NCI-H2196 treated with DMSO at 0.1 percent for 48 hours (cell line): ENCODE measurements around the gene LYRM4.

Experiments used
- DNase-seq: peaks from one replicate; lab custom pipeline; 2025; ENCODE audit not compliant: unreplicated experiment; lab: John Stamatoyannopoulos, UW

LYRM4 gene

DNA sequence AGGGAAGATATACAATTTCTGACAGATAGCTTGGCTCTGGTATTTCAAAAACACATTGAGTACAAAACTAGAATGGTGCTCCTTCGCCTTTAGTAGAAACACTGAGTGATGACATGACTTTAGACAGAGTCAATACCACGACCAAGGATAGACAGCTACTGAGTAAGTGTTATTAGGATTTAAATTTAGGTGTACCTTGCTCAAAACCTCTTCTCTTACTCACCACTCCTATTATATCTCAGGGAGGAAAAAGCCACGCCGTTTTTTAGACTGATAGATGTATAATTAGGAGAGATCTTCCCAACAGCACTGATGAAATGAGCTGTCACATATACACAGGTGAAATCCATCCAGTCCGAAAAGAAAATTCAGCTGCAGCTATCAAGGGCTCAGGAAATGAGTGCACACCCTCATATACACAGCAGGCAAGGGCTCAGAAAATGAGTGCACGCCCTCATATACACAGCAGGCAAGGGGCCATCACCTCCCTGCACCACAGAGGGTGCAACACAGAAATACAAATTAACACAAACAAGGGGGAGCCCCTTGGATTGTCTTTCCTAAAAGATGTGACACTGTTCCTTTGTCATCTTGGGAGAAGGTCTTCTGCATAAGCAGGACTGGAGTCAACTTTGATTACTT is 53.7 kb downstream of the LYRM4 start:
- DNase-seq: no peak

DNA sequence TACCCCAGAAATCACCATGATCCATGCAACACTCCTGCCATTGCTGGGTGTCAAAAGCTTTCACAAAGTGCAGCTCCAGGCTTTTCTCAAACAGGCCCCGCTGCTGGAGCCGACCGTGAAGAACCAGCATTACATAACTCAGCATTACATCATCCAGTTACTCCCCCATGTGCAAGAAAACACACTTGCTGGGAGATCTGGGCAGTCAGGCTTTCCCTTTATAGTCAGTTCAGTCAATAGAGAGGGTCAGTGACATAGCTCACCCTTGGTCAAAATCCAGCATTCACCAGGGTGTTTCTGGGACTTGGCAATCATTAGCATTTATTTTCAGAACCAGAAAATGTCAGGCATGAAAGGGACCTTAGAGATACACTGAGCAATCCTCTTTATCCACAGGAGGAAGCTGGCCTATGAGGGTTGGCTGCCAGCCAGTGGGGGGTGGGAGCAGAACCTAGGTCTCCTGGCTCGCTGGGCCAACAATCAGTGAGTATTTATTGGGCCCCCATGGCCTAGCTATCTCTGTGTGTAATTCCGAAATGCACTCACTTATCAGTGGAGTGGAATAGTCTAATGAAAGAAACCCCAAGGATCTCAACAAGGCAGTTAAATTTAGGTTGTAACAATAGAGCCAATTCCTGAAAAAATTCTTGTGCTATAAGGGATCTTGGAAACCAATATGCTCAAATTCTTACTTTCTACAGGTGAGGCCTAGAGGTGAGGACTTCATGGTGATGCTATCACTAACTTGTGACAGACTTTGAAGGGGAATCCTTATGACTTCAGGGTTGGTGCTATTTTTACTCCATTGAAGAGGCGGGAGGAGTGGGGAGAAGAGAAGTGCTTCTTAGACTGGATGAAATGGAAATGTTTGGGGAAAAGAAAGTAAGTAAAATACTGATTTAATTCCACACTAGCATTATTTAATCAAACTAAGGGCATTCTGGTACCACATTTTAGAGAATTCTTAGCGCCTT is 54.6 kb downstream of the LYRM4 start:
- peak; percentile 29 for DNase-seq

DNA sequence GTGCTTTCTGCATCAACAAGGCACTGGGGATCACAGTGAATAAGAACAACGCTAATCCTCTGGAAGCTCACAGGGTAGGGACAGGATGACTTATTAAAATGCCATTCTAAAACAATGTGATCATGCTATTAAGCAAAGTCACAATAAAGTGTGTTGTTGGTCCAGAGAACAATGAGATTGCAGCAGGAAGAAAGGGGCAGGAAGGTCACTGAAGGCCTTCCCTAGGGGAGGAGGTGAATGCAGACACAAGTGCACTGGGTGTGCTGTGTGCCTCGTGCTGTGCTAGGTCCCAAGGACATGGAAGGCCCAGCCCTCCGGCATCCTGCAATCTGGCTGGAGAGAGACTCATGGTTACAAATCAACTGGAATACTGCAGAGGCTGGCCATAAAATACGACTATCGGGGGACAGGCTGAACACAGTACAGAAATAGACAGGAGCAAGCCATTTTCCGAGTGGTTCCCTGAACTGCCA is 55.7 kb downstream of the LYRM4 start:
- DNase-seq: no peak

DNA sequence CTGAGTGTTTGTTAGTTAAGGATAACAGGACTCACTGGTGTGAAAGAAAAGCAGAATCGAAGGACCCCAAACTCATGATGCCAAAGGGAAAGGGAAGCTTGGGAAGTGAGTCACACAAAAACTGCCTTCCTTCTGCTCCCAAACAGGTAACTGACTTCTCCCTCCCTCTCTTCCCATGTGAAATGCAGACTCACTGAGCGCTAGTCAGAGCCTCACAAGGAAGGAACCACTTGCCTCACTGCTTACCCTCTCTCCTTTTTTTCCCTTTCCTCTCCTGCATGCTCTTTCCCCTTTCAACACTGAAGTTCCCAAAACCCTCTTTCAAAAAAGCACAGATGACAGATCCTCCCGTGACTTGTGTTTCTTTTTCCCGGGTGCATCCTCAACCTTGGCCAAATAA is 56.4 kb downstream of the LYRM4 start:
- no peak for DNase-seq

DNA sequence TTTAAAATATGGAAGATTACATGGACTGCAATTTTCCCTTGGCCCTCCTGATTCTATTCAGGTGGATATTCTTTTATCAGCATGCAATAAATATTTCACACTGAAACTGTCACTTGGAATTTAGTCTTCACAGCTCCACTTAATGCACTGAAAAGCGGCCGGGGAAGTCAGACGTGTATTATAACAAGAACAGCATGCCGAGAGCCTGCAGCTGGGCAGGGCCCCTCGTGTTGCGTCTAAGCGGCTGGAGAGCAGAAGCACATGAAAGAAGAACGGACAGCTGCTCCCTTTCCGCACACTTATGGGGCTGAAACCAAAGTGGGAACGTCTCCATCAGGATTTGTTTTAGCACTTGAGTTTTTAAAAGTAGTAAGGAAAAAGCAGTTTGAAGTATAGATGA is 57.2 kb downstream of the LYRM4 start:
- no peak for DNase-seq

DNA sequence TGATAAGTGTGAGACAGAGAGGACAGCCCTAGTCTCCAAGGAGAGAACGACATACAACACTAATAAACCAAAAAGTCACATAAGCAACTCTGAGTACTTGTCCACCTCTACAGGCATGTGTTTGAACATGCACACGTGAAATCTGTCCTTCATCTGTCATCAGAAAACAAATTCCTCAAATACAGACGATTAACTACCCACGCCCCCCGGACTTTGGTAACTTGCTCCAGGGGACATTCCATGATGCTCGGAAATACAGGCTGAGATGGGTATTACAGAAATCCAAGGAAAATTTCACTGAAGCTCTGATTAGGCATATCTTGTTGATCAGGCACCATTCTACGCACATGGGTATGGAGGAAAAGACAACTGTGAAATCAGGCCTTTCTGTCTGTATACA is 57.8 kb downstream of the LYRM4 start:
- DNase-seq: no peak

DNA sequence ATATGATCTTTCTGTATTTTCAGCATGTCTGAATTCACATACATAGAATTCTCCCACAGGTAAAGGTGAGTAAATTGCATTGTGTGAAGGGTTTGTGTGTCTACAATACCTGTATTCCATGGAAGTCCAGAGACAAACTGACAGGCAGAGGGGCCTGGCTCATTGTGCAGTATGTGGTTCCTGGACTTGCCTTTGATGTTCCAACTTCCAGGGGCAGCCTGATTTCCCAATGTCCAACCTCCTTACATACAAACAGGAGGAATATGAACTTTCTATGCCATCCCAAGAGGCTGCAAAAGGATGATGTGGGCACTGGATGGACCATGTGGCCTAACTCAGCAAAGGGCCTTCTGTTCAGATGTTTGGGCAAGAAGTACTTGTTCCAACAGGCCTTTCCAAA is 58.5 kb downstream of the LYRM4 start:
- DNase-seq: no peak

DNA sequence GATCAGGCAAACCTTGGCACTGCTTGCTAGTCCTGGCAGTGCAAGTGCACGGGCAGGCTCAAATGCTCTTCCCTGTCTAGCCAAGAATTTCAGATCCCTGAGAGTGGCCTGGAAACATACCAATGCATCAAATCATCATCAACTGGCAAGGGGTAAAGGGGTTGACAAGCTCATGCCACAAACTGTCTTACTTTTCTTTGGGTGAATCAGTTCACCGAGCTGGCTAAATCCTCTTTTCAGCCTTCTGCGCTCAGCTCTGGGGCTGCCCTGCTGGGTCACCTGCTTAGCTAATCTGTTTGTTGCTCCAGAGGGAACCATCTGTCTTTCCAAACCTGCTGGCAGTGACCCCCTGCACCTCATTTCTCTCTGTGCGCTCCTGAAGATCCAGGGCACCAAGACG is 59.5 kb downstream of the LYRM4 start:
- no peak for DNase-seq

DNA sequence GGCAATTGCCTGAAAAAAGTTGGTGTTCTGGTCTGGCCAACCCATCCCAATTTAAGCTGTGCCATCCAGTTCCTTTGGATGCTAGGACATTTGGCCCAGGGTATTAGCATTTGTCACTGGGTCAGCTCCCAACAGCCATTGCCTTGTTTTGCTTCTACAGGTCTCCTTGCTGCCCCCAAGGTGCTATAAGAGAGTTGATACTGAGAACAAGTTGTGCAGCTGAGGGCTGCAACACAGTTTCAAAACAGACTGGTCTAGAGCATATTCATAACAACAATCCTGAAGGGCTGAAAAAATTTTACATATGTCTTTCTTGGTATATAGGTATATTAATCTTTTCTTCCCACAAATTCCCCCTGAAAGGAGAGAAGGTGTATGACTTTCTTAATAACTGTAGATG is 61.0 kb downstream of the LYRM4 start:
- no peak for DNase-seq

DNA sequence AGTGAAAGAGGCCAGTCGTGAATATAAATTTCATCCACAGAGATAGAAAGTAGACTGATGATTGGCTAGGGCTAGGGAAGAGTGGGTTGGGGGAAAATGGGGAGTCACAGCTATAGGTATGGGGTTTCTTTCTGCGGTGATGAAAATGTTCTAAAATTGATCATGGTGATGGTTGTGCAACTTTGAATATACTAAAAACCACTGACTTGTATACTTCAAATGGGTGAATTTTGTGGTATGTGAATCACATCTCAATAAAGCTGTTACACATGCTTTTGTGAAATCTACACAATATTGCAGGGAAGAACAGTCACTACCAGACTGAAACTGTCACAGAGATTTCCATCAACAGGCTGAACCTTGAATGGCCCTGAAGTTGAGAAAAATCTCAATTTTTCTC is 61.5 kb downstream of the LYRM4 start:
- DNase-seq: no peak

DNA sequence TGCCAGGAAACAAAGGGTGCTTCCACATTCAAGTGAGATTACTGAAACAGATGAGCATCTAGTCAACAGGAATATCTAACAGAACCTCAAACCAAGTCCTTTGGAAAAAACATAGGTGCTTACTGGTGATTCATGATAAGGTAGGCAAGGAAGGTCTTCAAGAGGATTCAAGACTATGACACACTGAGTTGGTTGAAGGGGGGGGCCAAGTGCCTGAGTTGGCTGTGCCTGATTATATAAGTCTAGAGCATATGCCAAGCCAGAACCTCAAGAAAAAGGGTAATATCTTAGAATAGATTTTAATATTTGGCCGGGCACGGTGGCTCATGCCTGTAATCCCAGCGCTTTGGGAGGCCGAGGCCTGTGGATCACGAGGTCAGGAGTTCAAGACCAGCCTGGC is 63.7 kb downstream of the LYRM4 start:
- no peak for DNase-seq

DNA sequence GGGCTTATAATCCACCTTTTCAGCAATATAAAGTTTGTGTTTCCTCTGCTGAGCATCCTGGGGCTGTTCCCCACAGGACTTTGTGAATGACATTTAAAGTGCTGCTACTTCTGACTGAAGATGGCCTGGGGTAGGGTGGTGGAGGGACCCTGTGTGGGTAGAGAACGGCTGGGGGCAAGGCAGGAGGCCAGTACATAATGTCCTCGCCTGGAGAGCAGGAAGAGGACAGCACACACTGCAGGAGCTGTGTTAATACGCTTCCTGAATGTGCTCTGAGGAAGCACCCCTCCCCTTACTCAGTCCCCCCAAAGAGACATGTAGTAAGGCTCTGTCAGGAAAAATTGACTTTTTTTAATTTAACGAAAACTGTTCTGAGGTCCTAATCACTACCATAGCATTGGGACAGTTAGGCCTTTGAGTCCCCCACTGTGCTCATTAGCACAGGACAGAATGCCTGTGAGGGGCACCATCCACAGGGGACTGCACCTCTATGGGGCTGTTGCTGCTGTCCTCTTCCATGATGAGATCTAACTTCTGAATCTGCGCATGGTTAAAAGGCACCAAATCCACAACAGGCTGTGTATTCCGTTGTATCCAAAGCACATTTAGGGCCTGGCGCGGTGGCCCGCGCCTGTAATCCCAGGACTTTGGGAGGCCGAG is 68.5 kb downstream of the LYRM4 start:
- DNase-seq: no peak

DNA sequence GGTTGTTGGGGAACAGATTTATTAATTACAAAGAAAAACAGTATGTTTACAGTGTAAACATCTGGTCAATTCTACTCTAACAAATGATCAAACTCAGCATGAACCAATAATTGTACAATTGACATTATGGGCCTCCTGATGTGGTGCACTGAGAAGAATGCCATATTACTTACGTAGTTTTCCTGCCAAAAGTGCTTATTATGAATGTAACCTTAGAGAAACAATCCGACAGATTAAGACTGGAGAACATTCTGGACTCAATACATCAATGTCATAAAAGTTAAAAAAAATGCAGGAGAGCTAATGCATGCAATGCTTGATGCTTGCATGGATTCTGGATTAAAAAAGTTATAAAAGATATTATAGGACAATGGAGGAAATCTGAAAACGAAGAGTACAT is 69.0 kb downstream of the LYRM4 start:
- DNase-seq: no peak

DNA sequence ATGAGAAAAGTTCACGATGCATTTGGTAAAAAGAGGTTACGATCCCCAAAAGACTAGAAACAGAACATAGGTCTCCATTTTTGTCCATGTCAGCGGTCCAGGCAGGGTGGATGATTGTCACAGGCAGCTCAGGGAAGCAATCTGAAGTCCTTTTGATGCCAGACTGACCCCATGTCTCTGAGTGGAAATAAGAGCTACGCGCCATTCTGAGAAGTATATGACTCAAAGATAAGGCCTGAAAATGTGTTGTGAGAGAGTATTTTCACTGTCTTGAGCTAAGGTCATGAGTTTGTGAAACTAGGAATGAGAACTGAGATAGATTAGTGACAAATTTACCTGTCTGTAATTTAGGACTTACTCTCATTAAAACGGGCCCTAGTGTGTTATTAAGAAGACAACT is 69.5 kb downstream of the LYRM4 start:
- DNase-seq: no peak

DNA sequence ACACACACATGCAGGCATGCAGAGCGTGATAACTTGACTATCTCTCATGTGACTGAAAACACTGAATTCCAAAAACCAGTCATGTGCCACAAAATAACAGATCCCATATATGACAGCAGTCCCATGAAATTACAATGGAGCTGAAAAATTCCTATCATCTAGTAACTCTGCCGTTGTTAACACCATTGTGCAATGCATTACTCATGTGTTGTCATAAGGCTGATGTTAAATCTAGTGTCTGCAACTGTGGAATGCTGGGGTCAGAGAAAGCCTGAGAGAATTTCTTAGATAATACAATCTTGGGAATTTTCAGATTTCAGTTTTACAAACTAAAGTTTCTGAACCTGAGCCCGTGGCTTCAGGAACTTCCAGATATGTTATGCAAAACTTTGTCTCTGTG is 70.2 kb downstream of the LYRM4 start:
- DNase-seq: no peak

DNA sequence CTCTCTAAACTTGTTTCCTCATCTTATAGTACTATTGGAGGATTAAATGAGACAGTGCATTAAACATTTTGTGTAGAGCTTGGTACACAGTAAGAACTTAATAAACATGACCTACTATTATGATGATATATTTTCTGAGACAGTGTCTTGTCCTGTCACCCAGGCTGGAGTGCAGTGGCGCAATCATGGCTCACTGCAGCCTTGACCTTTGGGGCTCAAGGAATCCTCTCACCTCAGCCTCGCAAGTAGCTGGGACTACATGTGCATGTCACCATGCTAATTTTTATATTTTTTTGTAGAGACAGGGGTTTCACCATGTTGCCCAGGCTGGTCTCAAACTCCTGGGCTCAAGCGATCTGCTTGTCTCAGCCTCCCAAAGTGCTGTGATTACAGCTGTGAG is 72.1 kb downstream of the LYRM4 start:
- no peak for DNase-seq

DNA sequence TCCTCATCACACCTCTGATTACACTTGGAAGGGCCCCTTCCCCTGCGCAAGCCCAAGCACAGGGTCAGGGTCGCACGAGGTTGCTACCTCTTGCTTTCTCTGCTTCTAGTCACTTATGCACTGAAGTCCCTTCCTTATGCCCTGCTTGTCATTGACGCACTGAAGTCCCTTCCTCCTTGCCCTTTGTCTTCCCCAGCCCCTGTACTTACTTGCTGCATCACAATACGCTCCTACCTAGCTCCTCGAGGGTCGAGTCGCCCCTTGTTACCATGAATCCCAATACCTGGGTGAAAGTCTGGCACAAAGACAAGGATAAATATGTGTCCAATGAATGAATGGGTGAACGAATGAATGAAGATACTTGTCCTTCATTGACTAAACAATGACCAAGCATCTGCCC is 75.9 kb downstream of the LYRM4 start:
- no peak for DNase-seq

DNA sequence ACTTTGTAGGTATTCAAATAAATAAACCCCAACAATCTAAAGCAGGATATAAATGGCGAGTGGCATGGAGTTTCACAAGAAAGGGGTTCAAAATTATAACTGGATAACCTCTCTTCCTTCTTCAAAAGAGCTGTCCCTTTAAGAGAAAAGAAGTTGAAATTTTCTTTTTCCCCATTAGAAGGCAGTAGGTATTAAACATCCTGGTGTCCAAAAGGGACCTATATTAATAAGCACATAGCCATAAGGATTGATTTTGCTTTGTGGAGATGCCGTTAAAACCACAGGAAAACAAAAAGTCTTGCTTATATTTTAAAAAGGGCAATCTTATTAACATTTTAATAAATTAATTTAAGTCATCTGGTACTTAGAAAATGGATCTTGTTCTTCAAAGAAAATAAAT is 76.5 kb downstream of the LYRM4 start:
- no peak for DNase-seq

DNA sequence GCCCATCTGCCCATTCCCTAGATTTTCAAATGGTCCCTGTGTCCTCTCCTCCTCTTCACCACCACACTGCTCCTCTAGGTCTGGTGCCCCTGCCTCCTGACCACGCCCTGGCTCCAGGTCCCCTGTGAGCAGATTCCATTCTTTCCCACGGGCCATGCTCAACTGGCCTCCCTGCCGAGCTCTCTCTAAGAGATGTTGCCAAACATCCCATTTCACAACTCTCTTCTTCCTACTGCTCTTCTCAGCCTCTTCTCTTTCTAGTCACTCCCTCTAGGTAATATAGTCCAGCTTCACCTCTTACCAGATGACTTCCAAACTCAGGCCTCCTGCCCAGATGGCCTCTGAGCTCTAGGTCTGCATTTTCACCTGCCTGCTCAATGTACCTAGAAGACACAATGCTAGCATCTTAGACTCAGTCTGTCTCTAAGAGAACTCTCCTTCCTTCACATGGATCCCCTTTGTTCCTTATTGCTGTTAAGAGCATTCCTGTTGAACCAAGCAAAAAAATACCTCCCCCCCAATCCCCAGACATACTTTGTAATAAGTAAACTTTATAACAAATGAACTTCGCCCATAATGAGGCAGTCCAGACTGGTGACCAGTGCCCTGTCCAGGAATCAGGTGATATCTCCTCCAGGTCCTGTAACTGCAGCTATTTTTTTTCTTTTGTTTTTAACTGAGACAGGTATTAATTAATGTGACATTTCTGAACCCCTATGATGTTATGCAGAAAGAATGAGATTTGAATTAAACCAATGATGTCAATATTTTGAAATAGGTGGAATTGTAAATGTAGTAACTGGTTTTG is 79.0 kb downstream of the LYRM4 start:
- no peak for DNase-seq

DNA sequence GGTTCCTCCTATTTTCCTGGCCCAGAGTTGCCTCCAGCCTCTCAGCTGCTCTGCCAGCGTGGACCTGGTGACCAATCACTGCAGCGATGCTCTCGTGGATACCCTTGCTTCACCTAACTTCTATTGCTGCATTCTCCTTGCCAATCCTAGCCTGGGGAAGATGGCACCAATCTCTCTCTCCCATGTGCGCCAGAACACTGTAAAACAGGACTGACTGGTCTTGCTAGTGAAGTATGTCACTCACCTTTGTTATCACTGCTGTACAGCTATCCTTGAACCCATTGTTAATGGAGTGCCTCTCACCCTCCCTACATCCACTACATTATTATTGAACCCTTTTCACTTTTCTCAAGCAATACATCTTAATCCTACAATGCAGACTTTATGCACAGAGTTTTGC is 80.1 kb downstream of the LYRM4 start:
- no peak for DNase-seq

DNA sequence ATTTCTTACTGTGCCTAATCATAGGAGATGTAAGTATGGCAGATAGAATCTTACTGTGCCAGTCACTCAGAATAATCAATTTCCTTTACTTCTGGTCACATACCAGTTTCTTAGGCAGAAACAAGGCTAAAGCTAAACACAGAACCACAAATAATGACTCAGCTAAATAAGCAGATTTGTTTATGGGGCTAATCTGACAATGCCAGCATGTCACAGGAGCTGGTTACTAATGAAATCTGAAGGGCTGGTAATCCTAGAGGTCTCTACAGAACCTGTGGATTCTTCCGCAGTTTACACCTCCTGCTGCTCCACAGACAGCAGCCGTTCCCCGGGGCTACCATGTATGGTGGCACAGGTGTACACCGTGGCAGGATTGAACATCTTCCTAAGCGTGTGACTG is 80.8 kb downstream of the LYRM4 start:
- DNase-seq: no peak
